ENCODE results near the gene STAMBP.
"Not testable (repeated sequence)": the region's sequence is repeated elsewhere in the genome, so short reads cannot be mapped to it uniquely, and the experiment has no call there.

Gene STAMBP

DNA sequence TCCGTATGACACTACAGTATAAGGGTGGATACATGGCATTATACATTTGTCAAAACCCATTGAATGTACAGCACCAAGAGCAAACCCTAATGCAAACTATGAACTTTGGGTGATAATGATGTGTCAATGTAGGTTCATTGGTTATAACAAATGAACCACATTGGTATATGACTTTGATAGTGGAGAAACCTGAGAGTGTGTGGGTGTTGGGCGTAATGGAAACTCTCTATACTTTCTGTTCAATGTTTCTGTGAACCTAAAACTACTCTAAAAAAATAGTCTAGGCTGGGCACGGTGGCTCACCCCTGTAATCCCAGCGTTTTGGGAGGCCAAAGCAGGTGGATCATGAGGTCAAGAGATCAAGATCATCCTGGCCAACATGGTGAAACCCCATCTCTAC lies 57.6 kb downstream of the STAMBP start:
- no peak for DNase-seq (ENCODE audit: low read depth)
- TF ChIP-seq, protein P1, sequence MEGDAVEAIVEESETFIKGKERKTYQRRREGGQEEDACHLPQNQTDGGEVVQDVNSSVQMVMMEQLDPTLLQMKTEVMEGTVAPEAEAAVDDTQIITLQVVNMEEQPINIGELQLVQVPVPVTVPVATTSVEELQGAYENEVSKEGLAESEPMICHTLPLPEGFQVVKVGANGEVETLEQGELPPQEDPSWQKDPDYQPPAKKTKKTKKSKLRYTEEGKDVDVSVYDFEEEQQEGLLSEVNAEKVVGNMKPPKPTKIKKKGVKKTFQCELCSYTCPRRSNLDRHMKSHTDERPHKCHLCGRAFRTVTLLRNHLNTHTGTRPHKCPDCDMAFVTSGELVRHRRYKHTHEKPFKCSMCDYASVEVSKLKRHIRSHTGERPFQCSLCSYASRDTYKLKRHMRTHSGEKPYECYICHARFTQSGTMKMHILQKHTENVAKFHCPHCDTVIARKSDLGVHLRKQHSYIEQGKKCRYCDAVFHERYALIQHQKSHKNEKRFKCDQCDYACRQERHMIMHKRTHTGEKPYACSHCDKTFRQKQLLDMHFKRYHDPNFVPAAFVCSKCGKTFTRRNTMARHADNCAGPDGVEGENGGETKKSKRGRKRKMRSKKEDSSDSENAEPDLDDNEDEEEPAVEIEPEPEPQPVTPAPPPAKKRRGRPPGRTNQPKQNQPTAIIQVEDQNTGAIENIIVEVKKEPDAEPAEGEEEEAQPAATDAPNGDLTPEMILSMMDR (IDR thresholded peaks at IDR 0.05; ENCODE audit: insufficient read depth, low read depth, low read length, missing control alignments), result no peak
- no peak overlapping the region for H3K4me3 ChIP-seq (ENCODE audit: low read depth, low read length)

- not testable (repeated sequence) for DNase-seq (ENCODE audit: low read depth); H3K4me3 ChIP-seq (ENCODE audit: low read depth, low read length)
Measured at GRCh38 chr2:73887596-73888353, 59.0 kb downstream of the STAMBP start.

DNA sequence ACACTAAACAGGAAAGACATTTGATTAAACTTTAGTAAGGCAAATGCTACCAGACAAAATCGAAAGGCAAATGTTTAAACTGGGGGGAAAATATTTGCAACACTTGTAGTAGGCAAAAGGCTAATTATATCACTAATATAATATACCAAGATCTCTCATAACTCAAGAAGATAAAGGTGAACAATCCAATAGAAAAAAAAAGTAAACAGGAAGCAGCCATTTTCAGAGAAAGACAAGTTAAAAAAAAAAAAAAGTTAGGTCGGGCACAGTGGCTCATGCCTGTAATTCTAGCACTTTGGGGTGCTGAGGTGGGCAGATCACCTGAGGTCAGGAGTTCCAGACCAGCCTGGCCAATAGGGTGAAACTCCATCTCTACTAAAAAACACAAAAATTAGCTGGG lies 59.6 kb downstream of the STAMBP start:
- no peak for DNase-seq (ENCODE audit: low read depth)
- TF ChIP-seq, protein P1 (IDR thresholded peaks at IDR 0.05; ENCODE audit: insufficient read depth, low read depth, low read length, missing control alignments), result no peak
- no peak overlapping the region for H3K4me3 ChIP-seq (ENCODE audit: low read depth, low read length)

- no peak overlapping the region for H3K4me3 ChIP-seq (ENCODE audit: low read depth, low read length)
- DNase-seq (ENCODE audit: low read depth), result no peak
- TF ChIP-seq, protein P1 (IDR thresholded peaks at IDR 0.05; ENCODE audit: insufficient read depth, low read depth, low read length, missing control alignments), result no peak
Measured at GRCh38 chr2:73889206-73889605, 60.4 kb downstream of the STAMBP start.

GRCh38 chr2:73890301-73891092 lies 61.7 kb downstream of the STAMBP start:
- DNase-seq (ENCODE audit: low read depth), result no peak
- TF ChIP-seq, protein P1 (IDR thresholded peaks at IDR 0.05; ENCODE audit: insufficient read depth, low read depth, low read length, missing control alignments), result no peak

GRCh38 chr2:73891276-73891901 lies 62.6 kb downstream of the STAMBP start:
- TF ChIP-seq, protein P1 (IDR thresholded peaks at IDR 0.05; ENCODE audit: insufficient read depth, low read depth, low read length, missing control alignments), result no peak
- DNase-seq (ENCODE audit: low read depth), result no peak
- no peak overlapping the region for H3K4me3 ChIP-seq (ENCODE audit: low read depth, low read length)

More at GRCh38 chr2:73890301-73891092, 61.7 kb downstream of the STAMBP start:
- no peak overlapping the region for H3K4me3 ChIP-seq (ENCODE audit: low read depth, low read length)

Data from GM12865 (cell line).